Subcutaneous abdominal adipose tissue (tissue), 5 donors: ENCODE data around the gene DNHD1.

Experiments used
- H3K27ac ChIP-seq: one replicate; pipeline ENCODE4 v1.7.0; 2013; ENCODE audit warnings: low read depth, mild to moderate bottlenecking, inconsistent platforms, low read length, moderate library complexity
- H3K27me3 ChIP-seq, 5 donors: one replicate each; pipeline ENCODE4 v1.7.0; 2013; ENCODE audit warnings: low read length in 5 of 5, inconsistent platforms in 1 of 5; ENCODE audit not compliant: control insufficient read depth in 5 of 5, insufficient read depth in 4 of 5
- H3K36me3 ChIP-seq, 5 donors: one replicate each; pipeline ENCODE4 v1.7.0; 2013; ENCODE audit warnings: low read length in 5 of 5; ENCODE audit not compliant: control insufficient read depth in 5 of 5, insufficient read depth in 5 of 5
- H3K4me1 ChIP-seq, 5 donors: one replicate each; pipeline ENCODE4 v1.7.0; 2013; ENCODE audit warnings: low read length in 5 of 5, mild to moderate bottlenecking in 3 of 5, moderate library complexity in 1 of 5; ENCODE audit not compliant: control insufficient read depth in 5 of 5, insufficient read depth in 5 of 5
- H3K4me3 ChIP-seq, 5 donors: one replicate each; pipeline ENCODE4 v1.7.0; 2013; ENCODE audit warnings: low read length in 5 of 5, low read depth in 1 of 5
- H3K9ac ChIP-seq, 5 donors: one replicate each; pipeline ENCODE4 v1.7.0; 2013; ENCODE audit warnings: low read length in 5 of 5, mild to moderate bottlenecking in 4 of 5, moderate library complexity in 3 of 5
- H3K9me3 ChIP-seq, 5 donors: one replicate each; pipeline ENCODE4 v1.7.0; 2013; ENCODE audit warnings: low read length in 5 of 5; ENCODE audit not compliant: control insufficient read depth in 5 of 5
- donor health status: healthy.
- donor health status: healthy.
- donor health status: healthy.
- donor health status: healthy.
- donor health status: healthy.

DNHD1 gene, protein sequence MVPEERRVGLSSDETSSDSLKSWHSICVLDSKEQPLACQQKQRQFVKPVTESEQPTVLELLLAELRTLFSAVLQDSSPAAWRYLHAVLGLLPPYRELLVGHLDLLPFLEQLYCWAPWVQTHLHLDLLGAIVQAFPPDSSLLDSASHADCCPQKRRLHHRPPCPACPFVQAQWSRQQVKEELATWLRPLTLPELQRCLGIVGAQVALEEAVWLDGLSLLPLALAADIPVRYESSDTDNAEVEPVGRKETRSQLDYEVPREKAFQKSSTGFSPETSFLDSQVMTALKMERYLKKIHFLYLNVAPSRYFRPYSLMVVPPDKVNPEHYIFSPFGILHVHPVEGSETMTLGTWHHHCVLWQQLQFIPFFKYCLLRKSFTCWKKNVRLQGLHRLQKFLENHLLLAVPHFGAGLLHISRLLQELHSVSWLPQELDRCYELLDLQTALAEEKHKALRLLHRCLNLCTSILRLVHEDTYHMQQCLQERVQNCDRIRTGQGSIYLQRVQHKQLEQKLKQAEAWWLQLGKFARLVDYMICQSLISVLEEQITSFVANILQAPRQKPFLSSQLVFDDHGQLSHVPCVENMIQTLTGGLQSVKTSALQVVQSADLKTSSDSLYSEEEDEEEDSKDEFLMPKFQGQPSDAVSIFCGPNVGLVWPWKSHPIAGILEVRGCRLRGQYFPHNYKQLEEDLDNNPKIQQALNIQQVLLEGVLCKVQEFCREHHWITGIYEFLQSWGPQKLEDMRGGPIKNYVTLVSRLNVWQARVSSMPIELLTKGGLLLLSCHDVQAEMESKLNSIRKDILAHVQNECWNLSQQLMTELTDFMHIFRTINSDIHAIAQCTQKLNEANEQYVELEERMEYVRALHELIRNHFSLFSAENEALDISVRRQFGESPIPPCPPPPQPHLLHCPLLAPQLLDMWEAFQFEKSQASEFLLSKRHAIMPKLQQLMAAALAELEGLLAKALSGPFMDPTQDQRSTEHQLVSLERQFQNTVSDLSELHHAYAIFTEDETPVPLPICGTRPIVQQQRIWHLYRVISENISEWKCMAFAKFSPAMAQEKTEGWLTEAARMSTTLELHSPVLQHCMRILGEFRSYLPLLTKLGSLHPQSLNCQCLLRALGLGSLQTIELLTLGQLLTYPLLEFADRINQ (N-terminal part only)

DNA sequence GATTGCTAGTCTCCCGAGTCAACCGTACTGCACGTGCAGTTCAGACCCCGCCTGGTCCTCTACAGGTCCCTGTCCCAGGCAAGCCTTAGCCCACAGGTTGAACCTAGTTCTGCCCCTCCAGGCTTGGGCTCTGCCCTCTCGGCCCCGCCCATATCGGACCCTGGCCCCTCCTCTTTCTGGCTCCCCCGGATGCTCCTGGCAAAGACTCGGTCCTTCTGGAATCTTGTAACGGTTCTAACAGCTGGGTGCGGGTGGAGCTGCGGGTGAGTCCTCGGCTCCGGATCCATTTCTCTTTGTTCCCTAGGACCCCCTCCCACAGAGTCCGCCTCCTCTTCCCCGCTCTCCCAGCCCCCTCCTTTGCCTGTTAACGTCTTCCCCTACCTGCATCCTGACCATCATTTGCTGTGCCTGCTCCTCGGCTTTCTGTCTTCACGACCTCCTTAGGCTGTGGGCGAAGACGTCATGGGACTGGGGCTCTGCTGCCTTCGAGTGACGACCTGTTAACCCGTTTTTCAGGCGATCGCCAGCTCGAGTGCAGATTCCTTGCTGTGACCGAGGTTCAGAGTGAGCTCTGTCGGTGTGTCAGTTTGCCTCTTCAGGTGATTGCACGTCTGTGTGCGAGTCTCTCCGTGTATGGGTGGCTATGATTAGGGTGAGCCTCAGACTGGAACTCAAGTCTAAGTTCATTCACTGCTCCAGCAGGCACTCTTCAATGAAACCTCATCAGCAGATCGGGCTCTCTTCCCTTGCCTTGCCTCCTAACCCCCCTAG is at the start of gene DNHD1:
Gene DNHD1, plus strand, starts transcription at position 212 of the 771 bp plus-strand sequence. CDS start 936 bp downstream, outside the sequence.
- Histone ChIP-seq H3K4me3 (no peak within 1 kb of the TSS), H3K36me3 (peaks cover 12 to 50% (median 36%) of the 10 kb centered on the region in 5 donors), H3K4me1 (peaks cover 0 to 32% (median 12%) of the 10 kb centered on the region in 5 donors), H3K9me3 (no peaks in the 10 kb centered on the region), H3K27me3 (no peaks in the 10 kb centered on the region), H3K27ac (no peak within 1 kb of the TSS), H3K9ac (peak within 1 kb of the TSS in 2 of 5 donors; percentile 22 to 42)

DNA sequence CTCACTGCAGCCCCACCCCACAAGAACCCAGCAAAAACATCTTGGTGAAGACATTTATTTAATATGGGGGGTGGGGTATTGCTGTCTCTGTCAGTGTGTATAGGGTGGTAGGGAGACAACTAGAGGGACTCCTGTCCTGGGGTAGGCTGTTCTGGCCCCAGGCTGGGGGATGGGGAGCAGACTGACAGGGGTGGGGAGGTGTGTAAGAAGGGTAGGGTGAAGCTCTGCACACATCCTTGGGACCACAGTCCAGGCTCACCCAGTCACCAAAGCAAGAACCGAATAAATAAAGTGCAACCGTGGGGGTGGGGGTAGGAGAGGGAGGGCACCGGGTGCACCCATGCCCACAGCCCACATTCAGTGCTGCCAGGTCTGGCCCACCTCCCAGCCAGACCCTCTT is 48.5 kb upstream of the DNHD1 start:
- Histone ChIP-seq H3K27ac (no peak overlapping the region), H3K36me3 (peaks cover 10 to 60% (median 56%) of the 10 kb centered on the region in 5 donors), H3K9me3 (no peaks in the 10 kb centered on the region), H3K9ac (no peak overlapping the region), H3K4me1 (no peaks in the 10 kb centered on the region), H3K4me3 (no peak overlapping the region), H3K27me3 (no peaks in the 10 kb centered on the region)

DNA sequence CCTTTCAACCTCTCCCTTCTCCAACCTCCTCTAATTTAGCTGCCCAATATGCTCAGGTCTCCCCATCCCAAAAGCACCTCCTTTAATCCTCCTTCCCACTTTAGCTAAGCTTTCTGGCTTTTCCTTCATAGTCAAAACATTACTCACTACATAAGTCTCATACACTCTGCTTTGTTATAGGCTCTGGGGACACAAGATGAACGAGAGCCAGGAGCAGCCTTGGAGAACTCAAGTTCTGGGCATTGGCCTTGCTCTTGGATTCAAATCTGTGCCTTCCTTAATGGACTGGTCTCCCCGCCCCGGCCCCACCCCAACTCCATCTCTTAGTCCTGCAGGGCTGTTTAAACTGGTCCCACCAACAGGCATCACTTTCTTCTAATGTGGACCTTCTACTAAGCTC is 44.9 kb upstream of the DNHD1 start:
- Histone ChIP-seq H3K27me3 (no peaks in the 10 kb centered on the region), H3K9me3 (no peaks in the 10 kb centered on the region), H3K36me3 (peaks cover 10 to 96% (median 91%) of the 10 kb centered on the region in 5 donors), H3K27ac (no peak overlapping the region), H3K4me1 (no peaks in the 10 kb centered on the region), H3K9ac (no peak overlapping the region), H3K4me3 (no peak overlapping the region)

DNA sequence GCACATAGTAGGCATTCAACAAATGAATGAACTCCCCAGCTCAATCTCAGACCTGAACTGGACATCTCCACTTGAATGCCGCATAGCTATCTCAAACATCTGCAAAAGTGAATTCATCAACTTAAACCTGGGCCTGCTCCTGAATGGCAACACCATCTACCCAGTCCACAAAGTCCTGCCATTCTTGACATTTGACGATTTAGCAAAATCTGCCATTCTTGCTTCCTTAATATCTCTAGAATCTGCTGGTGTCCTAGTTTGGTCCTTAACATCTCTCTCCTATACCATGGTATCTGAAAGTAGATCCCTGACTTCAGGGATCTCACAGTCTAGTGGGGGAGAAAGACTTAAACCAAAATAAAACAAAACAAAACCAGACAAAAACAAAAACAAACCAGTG is 43.9 kb upstream of the DNHD1 start:
- Histone ChIP-seq H3K36me3 (peaks cover 10 to 98% (median 93%) of the 10 kb centered on the region in 5 donors), H3K4me3 (no peak overlapping the region), H3K4me1 (no peaks in the 10 kb centered on the region), H3K9me3 (no peaks in the 10 kb centered on the region), H3K27ac (no peak overlapping the region), H3K9ac (no peak overlapping the region), H3K27me3 (no peaks in the 10 kb centered on the region)

DNA sequence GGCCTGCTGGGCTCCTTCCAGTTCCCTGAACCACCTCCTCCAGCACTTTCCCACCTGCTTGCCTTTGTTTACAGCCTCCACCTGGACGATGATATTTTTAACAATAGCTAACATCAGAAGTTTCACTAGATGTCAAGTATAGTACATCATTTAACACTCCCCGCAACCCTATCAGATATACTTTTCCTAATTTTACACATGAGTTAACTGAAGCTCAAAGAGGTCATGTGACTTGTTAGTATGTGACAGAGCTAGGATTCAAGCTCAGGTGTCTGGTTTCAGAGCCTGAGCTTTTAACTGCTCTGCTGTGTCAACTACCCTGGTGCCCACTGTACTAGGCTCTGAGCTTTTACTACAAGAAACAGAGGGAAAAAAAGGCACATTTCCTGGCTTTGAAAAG is 42.0 kb upstream of the DNHD1 start:
- no peak overlapping the region for H3K27ac ChIP-seq
- H3K9ac ChIP-seq: no peak overlapping the region
- no peaks in the 10 kb centered on the region for H3K27me3 ChIP-seq
- H3K4me3 ChIP-seq: no peak overlapping the region
- H3K36me3 ChIP-seq: peaks cover 14 to 99% (median 92%) of the 10 kb centered on the region in 5 donors
- H3K4me1 ChIP-seq: no peaks in the 10 kb centered on the region
- no peaks in the 10 kb centered on the region for H3K9me3 ChIP-seq

DNA sequence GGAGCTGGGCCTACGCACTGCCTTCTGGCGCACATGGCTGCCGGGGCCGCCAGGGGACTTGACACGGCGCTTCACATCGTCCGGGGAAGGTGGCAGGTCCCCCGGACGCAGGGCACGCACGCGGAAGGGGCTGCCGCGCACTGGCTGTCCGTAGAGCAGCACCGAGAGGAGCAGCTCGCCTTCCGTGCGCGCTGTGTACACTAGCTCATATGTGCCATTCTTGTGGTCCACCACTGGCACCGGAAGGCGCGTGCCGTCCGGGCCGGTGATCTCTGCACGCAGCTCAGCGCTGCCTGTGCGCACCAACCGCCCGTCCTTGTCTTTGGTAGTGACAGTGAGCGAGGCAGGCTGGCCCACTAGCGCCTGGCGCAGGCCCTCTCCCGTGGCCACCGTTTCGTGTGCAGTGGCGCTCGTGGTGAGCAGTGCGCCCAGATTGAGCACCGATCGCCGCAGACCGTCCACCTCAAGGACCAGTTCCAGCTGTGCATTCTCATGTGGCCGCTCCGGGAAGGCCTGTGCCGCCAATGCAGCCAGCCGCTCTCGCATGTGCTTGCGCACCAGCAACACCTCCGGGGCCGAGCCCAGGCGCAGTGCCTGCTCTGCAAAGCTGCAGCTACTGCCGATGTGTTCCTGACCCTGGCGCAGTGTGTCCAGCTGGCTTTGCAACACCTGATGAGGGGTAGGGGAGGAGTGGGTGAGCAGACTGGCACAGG is 40.6 kb upstream of the DNHD1 start:
- Histone ChIP-seq H3K4me3 (no peak overlapping the region), H3K36me3 (peaks cover 12 to 93% (median 86%) of the 10 kb centered on the region in 5 donors), H3K27ac (no peak overlapping the region), H3K4me1 (no peaks in the 10 kb centered on the region), H3K9ac (no peak overlapping the region), H3K9me3 (no peaks in the 10 kb centered on the region), H3K27me3 (no peaks in the 10 kb centered on the region)

DNA sequence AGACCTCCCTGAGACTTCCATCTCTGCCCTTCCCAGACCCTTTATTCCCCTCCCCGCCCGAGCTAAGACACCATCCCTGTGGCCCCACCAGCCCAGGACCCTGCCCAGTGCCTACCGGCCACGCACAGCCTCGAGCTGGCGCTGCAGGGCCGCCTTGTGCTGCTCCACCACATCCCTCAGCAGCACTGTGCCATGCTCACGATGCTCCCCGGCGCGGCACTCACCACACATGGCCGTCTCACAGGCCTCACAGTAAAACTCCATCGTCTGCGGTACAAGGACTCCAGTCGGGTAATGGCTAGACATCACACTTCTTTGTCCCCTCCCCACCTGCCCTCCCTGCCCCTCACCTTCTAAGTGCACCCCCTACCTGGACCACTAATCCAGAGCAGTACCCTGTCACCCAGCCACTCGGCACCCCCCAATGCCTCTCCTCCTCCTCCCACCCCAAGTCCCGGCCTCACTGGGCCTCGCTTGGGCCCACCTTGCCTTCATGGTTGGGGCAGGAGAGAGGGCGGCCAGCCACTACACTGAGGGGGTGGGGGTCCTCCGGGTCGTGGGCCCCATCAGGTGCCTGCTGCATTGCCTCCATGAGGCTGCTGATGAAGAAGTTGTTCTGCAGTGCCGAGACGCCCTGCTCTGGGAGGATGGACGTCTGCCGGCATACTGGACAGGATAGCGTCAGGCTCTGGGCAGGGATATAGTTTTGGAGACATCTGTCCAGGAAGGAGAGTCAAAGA is 39.3 kb upstream of the DNHD1 start:
- Histone ChIP-seq H3K4me1 (no peaks in the 10 kb centered on the region), H3K9ac (no peak overlapping the region), H3K4me3 (no peak overlapping the region), H3K36me3 (peaks cover 12 to 83% (median 79%) of the 10 kb centered on the region in 5 donors), H3K27ac (no peak overlapping the region), H3K9me3 (no peaks in the 10 kb centered on the region), H3K27me3 (no peaks in the 10 kb centered on the region)

DNA sequence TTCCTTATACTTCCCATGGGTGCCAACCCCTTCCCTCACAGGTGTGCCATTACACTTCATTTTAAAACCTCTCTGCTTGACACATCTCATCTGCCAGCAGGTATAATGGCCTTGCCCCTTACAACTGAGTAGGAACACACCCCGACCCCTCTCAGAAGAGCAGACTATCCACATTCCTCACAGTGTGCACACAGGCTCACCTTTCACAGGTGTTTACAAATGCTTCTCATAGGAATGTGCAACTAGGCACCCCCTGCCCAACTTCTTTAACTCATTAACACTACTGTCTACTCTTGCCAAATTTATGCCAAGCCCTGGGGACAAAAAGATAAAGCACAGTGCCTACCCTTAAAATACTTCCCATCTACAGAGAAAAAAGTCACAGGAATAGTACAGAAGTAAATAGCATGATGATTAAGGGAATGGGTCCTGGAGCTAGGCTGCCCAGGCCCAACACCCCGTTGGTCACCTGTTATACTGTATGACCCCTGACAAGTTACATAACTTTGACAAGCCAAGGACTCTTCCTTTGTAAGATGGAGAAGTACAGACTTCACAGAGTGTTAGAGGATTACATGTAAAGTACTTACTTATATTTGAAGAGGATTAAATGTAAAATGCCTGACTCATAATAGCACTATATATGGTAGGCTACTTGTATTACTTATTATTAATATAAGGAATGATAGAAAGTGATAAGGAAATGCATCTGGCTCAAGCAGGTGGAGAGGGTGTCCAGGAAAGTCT is 38.6 kb upstream of the DNHD1 start:
- no peaks in the 10 kb centered on the region for H3K27me3 ChIP-seq
- no peak overlapping the region for H3K4me3 ChIP-seq
- no peaks in the 10 kb centered on the region for H3K9me3 ChIP-seq
- no peak overlapping the region for H3K9ac ChIP-seq
- H3K4me1 ChIP-seq: no peaks in the 10 kb centered on the region
- peaks cover 9 to 79% (median 76%) of the 10 kb centered on the region in 5 donors for H3K36me3 ChIP-seq
- no peak overlapping the region for H3K27ac ChIP-seq
